Measurements from ENCODE around the gene RGL3. TPM values are rescaled to one million over a fixed set of nuclear protein-coding genes. Genes with fewer than 3 reads are reported as not detected.
"Not testable (repeated sequence)": the region's sequence is repeated elsewhere in the genome, so short reads cannot be mapped to it uniquely, and the experiment has no call there.

RGL3 gene
- total RNA-seq, 1 donor from 2014 or later, result 0.30 TPM

- H3K27ac Mint-ChIP-seq (ENCODE audit: unreplicated experiment), result no peak overlapping the region
- DNase-seq (ENCODE audit: low read depth, low spot score), result no peak
- no peaks in the 10 kb centered on the region for H3K27me3 Mint-ChIP-seq (ENCODE audit: low read depth)
- peaks cover 5% of the 10 kb centered on the region for H3K36me3 Mint-ChIP-seq (ENCODE audit: low read depth)
- no peak for TF ChIP-seq CTCF (conservative IDR thresholded peaks at IDR 0.05)
- H3K9me3 Mint-ChIP-seq, result no peaks in the 10 kb centered on the region
- no peak overlapping the region for H3K4me3 Mint-ChIP-seq
- peaks cover 3% of the 10 kb centered on the region for H3K4me1 Mint-ChIP-seq
Observed at GRCh38 chr19:11461453-11461852, 42.3 kb upstream of the RGL3 start.

- no peak for DNase-seq (ENCODE audit: low read depth, low spot score)
- Mint-ChIP-seq H3K27ac (ENCODE audit: unreplicated experiment) (no peak overlapping the region), H3K4me1 (no peaks in the 10 kb centered on the region), H3K27me3 (ENCODE audit: low read depth) (no peaks in the 10 kb centered on the region), H3K9me3 (no peaks in the 10 kb centered on the region), H3K4me3 (no peak overlapping the region), H3K36me3 (ENCODE audit: low read depth) (peaks cover 5% of the 10 kb centered on the region)
- TF ChIP-seq CTCF (conservative IDR thresholded peaks at IDR 0.05), result peak; percentile 28
Observed at GRCh38 chr19:11460207-11460606, 41.1 kb upstream of the RGL3 start.

GRCh38 chr19:11458912-11459311 lies 39.8 kb upstream of the RGL3 start:
- not testable (repeated sequence) for H3K4me1 Mint-ChIP-seq; H3K36me3 Mint-ChIP-seq (ENCODE audit: low read depth); H3K4me3 Mint-ChIP-seq; H3K27ac Mint-ChIP-seq (ENCODE audit: unreplicated experiment); H3K9me3 Mint-ChIP-seq; H3K27me3 Mint-ChIP-seq (ENCODE audit: low read depth); DNase-seq (ENCODE audit: low read depth, low spot score)

- no peaks in the 10 kb centered on the region for H3K27me3 Mint-ChIP-seq (ENCODE audit: low read depth)
- no peaks in the 10 kb centered on the region for H3K9me3 Mint-ChIP-seq
- H3K36me3 Mint-ChIP-seq (ENCODE audit: low read depth), result peaks cover 5% of the 10 kb centered on the region
- H3K4me3 Mint-ChIP-seq, result no peak overlapping the region
- no peak for DNase-seq (ENCODE audit: low read depth, low spot score)
- TF ChIP-seq CTCF (conservative IDR thresholded peaks at IDR 0.05), result no peak
- no peak overlapping the region for H3K27ac Mint-ChIP-seq (ENCODE audit: unreplicated experiment)
- H3K4me1 Mint-ChIP-seq, result peaks cover 2% of the 10 kb centered on the region
Observed at GRCh38 chr19:11458236-11458900, 39.3 kb upstream of the RGL3 start.

GRCh38 chr19:11457831-11458230 lies 38.7 kb upstream of the RGL3 start:
- Mint-ChIP-seq H3K9me3 (no peaks in the 10 kb centered on the region), H3K4me1 (peaks cover 4% of the 10 kb centered on the region), H3K27me3 (ENCODE audit: low read depth) (no peaks in the 10 kb centered on the region), H3K36me3 (ENCODE audit: low read depth) (no peaks in the 10 kb centered on the region), H3K27ac (ENCODE audit: unreplicated experiment) (no peak overlapping the region), H3K4me3 (no peak overlapping the region)
- no peak for TF ChIP-seq CTCF (conservative IDR thresholded peaks at IDR 0.05)
- DNase-seq (ENCODE audit: low read depth, low spot score), result no peak

GRCh38 chr19:11457115-11457514 lies 38.0 kb upstream of the RGL3 start:
- Mint-ChIP-seq H3K9me3 (no peaks in the 10 kb centered on the region), H3K4me1 (peaks cover 10% of the 10 kb centered on the region), H3K4me3 (no peak overlapping the region), H3K36me3 (ENCODE audit: low read depth) (no peaks in the 10 kb centered on the region), H3K27me3 (ENCODE audit: low read depth) (no peaks in the 10 kb centered on the region), H3K27ac (ENCODE audit: unreplicated experiment) (no peak overlapping the region)
- TF ChIP-seq CTCF (conservative IDR thresholded peaks at IDR 0.05), result no peak
- DNase-seq (ENCODE audit: low read depth, low spot score), result no peak

Data from neural crest cell (in vitro differentiated cells).